ENCODE measurements around the gene RAP1GAP2.

Gene RAP1GAP2

DNA sequence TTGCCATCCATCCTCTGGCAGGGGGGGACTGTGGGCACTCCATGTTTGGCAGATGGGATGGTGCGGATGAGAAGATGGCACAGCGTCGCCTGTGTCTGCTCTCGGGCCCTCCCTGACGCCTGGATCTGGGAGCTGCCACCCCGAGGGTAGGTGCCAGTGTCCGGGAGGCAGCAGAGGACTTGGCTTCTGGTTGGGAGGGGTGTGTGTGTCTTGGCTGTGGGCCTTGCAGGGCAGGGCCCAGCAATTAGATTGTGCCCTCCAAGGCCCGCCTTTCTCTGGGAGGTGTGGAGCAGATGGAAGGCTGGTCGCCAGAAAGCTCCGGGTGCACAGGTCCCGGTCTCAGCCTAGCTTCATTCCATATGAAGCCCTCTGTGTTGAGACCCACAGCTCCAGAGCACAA, 1.4 kb downstream of the RAP1GAP2 start:
- no peak overlapping the region for H3K4me3 ChIP-seq (ENCODE audit: low read depth, low read length, poor library complexity, severe bottlenecking)
- H3K79me2 ChIP-seq (ENCODE audit: insufficient read depth, low read length), result no peaks in the 10 kb centered on the region
- no peaks in the 10 kb centered on the region for H3K4me1 ChIP-seq (ENCODE audit: insufficient read depth, low read length, severe bottlenecking)
- TF ChIP-seq CTCF (IDR thresholded peaks at IDR 0.05; ENCODE audit: low read length) (no peak), EZH2 (IDR thresholded peaks at IDR 0.05; ENCODE audit: borderline replicate concordance, low read length) (no peak)
- no peaks in the 10 kb centered on the region for H3K36me3 ChIP-seq (ENCODE audit: insufficient read depth, low read length)
- no peak overlapping the region for H2AFZ ChIP-seq (ENCODE audit: low read length)
- H3K9me2 ChIP-seq (ENCODE audit: low read depth, low read length), result no peaks in the 10 kb centered on the region
- H3K27ac ChIP-seq (ENCODE audit: low read depth, low read length, poor library complexity, severe bottlenecking), result no peak overlapping the region
- no peaks in the 10 kb centered on the region for H4K20me1 ChIP-seq (ENCODE audit: insufficient read depth, low read length)
- no peaks in the 10 kb centered on the region for H3F3A ChIP-seq (ENCODE audit: insufficient read depth, low read length)
- H3K9ac ChIP-seq (ENCODE audit: low read length), result no peak overlapping the region
- H3K4me2 ChIP-seq (ENCODE audit: low read length), result no peak overlapping the region
- no peaks in the 10 kb centered on the region for H3K9me3 ChIP-seq (ENCODE audit: low read length)
- H3K27me3 ChIP-seq (ENCODE audit: insufficient read depth, low read length), result peaks cover 7% of the 10 kb centered on the region; the same call in 1 of the 2 replicates

- Histone ChIP-seq H2AFZ (ENCODE audit: low read length) (no peak overlapping the region), H3F3A (ENCODE audit: insufficient read depth, low read length) (no peaks in the 10 kb centered on the region), H3K9me3 (ENCODE audit: low read length) (no peaks in the 10 kb centered on the region), H4K20me1 (ENCODE audit: insufficient read depth, low read length) (no peaks in the 10 kb centered on the region), H3K9ac (ENCODE audit: low read length) (no peak overlapping the region), H3K36me3 (ENCODE audit: insufficient read depth, low read length) (no peaks in the 10 kb centered on the region), H3K4me1 (ENCODE audit: insufficient read depth, low read length, severe bottlenecking) (no peaks in the 10 kb centered on the region), H3K27me3 (ENCODE audit: insufficient read depth, low read length) (peaks cover 7% of the 10 kb centered on the region; the same call in 1 of the 2 replicates), H3K9me2 (ENCODE audit: low read depth, low read length) (no peaks in the 10 kb centered on the region), H3K4me3 (ENCODE audit: low read depth, low read length, poor library complexity, severe bottlenecking) (no peak overlapping the region), H3K4me2 (ENCODE audit: low read length) (no peak overlapping the region), H3K79me2 (ENCODE audit: insufficient read depth, low read length) (no peaks in the 10 kb centered on the region), H3K27ac (ENCODE audit: low read depth, low read length, poor library complexity, severe bottlenecking) (no peak overlapping the region)
- TF ChIP-seq CTCF (IDR thresholded peaks at IDR 0.05; ENCODE audit: low read length) (no peak), EZH2 (IDR thresholded peaks at IDR 0.05; ENCODE audit: borderline replicate concordance, low read length) (no peak)
Observed at GRCh38 chr17:2798188-2798587, 1.9 kb downstream of the RAP1GAP2 start.

- peaks cover 7% of the 10 kb centered on the region; the same call in 1 of the 2 replicates for H3K27me3 ChIP-seq (ENCODE audit: insufficient read depth, low read length)
- H3K9me3 ChIP-seq (ENCODE audit: low read length), result no peaks in the 10 kb centered on the region
- H3K79me2 ChIP-seq (ENCODE audit: insufficient read depth, low read length), result no peaks in the 10 kb centered on the region
- no peaks in the 10 kb centered on the region for H3K9me2 ChIP-seq (ENCODE audit: low read depth, low read length)
- H3K4me3 ChIP-seq (ENCODE audit: low read depth, low read length, poor library complexity, severe bottlenecking), result no peak overlapping the region
- H3K4me1 ChIP-seq (ENCODE audit: insufficient read depth, low read length, severe bottlenecking), result no peaks in the 10 kb centered on the region
- H3F3A ChIP-seq (ENCODE audit: insufficient read depth, low read length), result no peaks in the 10 kb centered on the region
- no peaks in the 10 kb centered on the region for H4K20me1 ChIP-seq (ENCODE audit: insufficient read depth, low read length)
- H3K9ac ChIP-seq (ENCODE audit: low read length), result no peak overlapping the region
- no peak overlapping the region for H2AFZ ChIP-seq (ENCODE audit: low read length)
- H3K4me2 ChIP-seq (ENCODE audit: low read length), result no peak overlapping the region
- TF ChIP-seq CTCF (IDR thresholded peaks at IDR 0.05; ENCODE audit: low read length), result no peak
- TF ChIP-seq EZH2 (IDR thresholded peaks at IDR 0.05; ENCODE audit: borderline replicate concordance, low read length), result no peak
- no peak overlapping the region for H3K27ac ChIP-seq (ENCODE audit: low read depth, low read length, poor library complexity, severe bottlenecking)
- no peaks in the 10 kb centered on the region for H3K36me3 ChIP-seq (ENCODE audit: insufficient read depth, low read length)
Observed at GRCh38 chr17:2798678-2799077, 2.4 kb downstream of the RAP1GAP2 start.

Data from OCI-LY1 (cell line).